Activated CD8-positive, alpha-beta memory T cell treated with anti-CD3 and anti-CD28 coated beads, Interleukin-2, amount 50 U/mL, for 48 hours (primary cell): ENCODE results near the gene SYT3.

Experiments
- DNase-seq: peaks from one replicate; pipeline ENCODE4 v3.0.0-alpha.2; 2020

SYT3 gene

GRCh38 chr19:50661766-50662650 lies 22.3 kb upstream of the SYT3 start:
- no peak for DNase-seq

DNA sequence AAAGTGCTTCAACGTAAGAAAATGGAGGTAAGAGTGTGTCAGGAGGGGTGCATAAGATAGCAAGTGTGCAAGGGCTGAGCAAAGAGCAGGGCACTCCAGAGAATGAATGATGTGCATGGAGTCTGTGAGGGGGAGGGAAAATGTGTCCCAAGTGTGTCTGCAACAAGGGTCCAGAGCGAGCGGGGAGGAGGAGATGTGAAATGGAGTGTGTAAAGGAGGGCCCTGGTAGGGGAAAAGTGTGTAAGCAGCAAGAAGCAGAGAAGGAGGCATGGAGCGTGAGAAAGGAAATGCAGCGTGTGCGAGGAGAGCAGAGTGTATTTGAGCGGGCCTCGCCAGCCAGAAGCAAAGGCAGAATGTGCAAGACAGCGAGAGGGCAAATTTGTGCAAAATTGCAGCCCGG lies 21.3 kb upstream of the SYT3 start:
- DNase-seq = no peak

- DNase-seq = no peak
These were observed 20.3 kb upstream of the SYT3 start for GRCh38 chr19:50660088-50660366.

DNA sequence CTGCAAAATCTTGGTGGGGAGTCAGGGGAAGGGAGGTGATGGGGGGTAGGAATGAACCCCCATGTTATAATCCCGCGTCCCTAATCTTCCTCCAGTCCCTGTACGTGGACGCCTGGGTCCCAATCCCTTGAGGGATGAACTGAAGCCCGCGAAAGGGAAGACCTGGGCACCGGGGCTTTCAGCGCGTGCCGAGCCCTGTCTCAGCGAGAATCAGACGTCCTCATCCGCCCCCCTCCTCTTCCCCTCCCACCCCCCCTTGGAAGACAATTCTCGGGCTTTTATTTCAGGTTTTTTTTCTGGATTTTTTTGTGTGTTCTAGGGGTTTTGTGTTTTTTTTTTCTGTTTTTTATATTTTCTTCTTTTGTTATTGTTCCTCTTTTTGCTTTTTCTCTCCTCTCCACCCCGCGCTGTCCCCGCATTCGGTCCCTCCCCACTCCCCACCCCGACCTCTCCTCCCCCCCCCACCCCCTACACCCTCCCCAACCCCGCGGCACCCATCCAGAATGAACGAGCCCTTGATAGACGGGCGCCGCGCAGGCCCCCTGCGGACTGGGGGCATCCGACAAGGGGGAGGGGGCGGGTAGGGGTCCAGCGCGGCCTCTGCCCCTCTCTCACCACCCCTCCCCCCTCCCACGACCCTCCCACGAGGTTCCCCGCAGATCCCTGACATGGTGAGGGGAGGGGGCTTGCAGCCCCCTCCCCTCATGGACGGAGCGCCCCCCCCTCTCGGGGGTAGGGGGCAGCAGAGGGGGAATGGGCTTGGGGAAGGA lies 19.8 kb upstream of the SYT3 start:
- DNase-seq = no peak

DNA sequence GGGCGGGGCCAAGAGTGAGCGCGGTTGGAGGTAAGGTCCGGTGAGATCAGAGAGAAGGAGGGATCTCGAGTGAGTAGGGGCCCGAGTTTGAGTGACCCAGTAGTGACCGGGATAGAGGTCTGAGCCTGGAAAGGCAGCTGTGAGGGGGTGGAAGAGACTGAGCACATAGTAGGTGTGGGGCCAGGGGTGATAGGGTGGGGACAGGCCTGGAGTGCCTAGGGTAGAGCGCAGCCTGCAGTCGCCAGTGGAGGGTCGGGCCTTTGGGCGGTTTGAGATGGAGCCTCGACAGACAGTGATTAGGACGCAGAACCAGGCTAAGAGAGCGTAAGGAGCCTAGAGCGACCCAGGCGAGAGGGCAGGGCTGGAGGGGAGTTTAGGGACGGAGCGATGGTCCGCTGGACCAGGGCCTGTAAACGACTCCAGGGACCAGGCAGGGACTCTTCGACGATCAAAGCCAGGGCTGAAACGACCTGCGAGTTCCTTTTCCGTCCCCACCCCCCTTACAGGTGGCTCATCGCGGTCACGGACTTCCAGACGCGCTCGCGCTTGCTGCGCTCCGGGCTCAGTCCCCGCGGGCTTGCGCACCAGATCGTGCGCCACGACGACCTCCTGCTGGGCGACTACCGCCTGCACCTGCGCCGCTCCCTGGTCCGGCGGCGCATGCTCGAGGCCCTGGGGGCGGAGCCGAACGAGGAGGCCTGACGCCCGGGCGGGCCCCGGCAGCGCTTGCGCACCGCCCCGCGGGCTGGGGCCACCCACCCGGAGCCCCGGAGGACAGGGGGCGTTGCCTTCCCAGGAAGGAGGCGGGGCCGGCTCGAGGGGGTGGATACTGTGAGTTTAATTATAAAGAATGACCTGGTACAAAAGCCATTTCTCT lies 19.0 kb upstream of the SYT3 start:
- peak; percentile 87 for DNase-seq

DNA sequence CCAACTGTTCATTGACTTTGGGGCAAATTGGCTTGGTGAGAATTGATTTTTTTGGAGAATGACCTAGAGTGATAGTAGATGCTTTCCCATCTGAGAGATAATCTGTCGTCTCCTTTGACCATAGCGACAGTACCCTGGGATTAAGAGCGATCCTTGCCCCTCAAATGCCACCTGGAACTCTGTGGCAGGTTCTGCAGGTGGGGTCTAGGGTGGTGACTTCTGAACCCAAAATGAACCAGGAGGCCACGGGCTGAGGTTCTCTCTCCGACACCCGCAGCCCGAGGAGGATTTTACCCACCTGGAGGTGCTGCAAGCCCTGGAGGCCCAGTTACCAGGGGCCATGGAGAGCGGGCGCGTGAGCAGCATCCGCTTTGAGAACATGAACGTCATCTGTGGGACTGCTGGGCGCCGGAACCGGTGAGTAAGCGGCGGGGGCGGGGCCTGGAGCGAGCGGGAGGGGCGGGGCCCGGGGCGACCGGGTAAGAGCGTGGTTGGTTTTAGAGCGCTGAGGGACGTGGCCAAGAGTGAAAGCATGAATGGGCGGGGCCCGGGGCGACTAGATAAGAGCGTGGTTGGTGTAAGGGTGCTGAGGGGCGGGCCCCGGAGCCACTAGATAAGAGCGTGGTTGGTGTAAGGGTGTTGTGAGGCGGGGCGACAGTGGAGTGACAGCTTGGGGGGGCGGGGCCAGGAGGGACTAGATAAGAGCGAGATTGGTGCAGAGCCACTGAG lies 18.2 kb upstream of the SYT3 start:
- DNase-seq = peak; percentile 93

DNA sequence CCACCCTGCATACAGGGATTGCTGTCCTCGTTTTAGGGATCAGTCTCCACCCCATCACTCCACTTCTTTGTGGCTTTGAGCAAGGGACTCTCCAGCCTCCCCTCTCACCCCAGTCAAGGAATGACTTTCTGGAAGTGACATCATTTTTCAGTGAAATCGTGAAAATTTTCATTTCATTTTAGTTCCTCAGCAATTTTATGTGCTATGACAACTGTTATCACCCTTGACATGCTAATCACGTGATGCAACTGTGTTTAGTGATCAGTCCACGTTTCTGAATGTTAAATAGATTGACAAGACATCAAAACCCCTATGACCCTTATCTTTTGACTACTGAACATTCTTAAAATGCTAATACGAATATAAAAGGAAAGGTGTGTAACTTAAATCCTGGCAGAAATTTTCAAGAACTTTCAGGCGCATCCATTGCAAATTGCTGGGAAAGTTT lies 17.6 kb upstream of the SYT3 start:
- DNase-seq = no peak

DNA sequence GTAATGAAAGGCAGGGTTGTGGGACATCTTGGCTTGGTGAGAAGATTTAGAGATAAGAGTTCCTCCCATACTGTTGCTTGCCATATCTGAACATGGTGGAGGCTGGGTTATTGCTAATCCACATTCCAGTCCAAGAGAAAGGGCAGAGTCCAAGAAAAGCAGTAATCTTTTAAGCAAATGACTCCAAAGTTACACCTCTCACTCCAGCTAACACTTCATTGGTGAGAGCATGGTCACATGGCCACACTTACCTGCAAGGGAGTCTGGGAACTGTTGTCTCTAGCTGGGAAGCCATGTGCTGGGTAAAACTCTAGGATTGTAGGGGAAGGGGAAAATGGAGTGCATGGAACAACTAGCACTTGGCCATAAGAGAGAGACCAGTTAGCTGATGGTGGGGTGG lies 15.2 kb upstream of the SYT3 start:
- no peak for DNase-seq

GRCh38 chr19:50652722-50653121 lies 13.0 kb upstream of the SYT3 start:
- DNase-seq = no peak

- no peak for DNase-seq
These were observed 11.5 kb upstream of the SYT3 start for GRCh38 chr19:50651174-50651573.

DNA sequence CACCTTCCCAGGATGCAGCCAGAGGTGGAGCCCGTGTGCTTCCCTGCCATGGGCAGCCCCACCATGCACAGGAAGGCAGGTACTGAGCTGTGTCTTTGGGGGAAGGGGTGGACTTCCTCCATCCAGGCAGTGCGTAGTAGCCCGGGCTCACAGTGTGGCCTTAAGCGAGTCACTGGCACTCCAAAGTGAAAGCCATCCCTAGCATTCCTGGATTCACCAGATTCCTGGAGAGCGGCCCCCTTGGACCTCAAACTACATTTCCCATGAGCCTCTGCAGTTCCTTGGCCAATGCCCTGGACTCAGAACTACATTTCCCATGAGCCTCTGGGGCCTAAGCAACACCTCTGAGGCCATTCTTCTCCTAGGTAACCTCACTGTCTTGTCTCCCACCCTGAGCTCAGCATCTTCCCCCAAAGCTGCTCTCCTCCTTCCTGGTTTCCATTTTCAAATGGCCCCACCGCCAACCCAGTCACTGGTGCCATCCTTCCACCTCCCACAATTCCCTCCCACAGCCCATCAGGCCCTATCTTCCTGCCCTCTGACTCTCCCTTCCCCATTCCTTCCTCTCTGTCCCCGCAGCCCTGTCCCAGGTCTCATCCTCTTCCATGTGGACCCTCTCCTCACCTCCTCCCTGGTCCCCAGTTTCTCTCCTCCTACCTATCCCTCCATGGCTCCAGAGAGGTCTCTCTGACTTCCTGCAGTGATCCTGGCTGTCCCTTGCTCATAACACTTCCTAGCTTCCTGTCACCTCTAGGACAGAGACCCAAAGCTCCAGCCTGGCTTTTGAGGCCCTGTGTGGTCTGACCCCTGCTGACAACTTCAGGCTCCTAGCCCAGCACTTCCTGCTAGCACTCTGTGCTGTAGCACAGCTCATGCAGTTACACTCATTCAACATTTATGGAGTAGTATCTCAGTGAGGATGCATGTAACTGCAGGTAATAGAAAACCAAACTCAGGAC lies 10.0 kb upstream of the SYT3 start, which contains the start of gene C19orf81:
TSS of gene C19orf81 (plus strand) at position 13 of the 959 bp plus-strand sequence. CDS start at position 13, 0 bp downstream.
- no peak for DNase-seq

DNA sequence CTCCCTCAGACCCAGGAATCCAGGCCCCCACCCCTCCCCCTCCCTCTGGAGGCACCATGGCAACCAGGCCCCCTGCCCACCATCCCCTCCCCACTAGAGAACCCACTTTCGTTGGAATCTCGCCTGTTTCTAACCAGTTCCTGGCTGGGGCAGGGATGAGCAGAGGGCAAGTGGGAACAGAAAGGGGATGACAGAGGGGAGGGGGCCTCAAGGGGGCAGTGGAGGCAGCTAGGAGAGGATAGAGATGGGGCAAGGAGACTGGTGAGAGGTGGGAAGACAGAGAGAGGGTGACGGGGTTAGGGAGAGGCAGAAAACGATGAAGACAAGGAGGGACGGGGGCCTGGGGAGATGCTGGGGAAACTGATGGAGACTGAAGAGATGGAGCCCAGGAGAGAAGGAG lies 9.0 kb upstream of the SYT3 start:
- no peak for DNase-seq

DNA sequence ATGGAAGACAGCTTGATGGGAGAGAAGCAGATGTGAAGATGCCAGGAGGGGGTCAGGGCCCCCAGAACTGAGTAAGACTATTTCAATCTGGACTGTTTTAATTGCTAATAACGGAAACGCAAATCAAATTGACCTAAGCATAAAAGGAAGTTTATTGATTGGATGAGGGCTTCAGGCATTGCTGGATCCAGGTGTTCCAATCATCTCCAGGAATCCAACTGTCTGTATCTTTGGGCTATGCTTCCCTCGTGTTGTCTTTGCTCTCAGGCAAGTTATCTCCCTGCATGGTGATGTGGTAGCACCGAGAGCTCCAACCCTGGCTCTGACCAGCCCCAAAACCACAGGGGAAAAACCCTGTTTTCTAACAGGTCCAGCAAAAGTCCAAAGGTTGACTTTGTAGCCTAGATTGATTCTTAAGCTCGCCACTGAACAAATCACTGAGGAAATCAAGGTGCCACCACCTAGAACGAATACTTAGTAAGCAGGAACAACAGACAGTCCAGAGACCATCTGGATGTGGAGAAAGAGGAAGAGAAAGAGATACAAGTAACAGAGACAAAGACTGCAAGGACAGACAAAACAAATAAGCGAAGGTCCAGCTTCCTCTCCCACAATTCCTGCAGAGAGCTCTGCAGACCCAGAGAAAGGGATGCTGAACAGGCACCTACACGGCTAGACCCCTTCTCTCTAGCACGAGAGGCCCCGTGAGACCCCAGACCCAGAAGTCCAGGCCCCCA lies 8.4 kb upstream of the SYT3 start:
- DNase-seq = no peak

DNA sequence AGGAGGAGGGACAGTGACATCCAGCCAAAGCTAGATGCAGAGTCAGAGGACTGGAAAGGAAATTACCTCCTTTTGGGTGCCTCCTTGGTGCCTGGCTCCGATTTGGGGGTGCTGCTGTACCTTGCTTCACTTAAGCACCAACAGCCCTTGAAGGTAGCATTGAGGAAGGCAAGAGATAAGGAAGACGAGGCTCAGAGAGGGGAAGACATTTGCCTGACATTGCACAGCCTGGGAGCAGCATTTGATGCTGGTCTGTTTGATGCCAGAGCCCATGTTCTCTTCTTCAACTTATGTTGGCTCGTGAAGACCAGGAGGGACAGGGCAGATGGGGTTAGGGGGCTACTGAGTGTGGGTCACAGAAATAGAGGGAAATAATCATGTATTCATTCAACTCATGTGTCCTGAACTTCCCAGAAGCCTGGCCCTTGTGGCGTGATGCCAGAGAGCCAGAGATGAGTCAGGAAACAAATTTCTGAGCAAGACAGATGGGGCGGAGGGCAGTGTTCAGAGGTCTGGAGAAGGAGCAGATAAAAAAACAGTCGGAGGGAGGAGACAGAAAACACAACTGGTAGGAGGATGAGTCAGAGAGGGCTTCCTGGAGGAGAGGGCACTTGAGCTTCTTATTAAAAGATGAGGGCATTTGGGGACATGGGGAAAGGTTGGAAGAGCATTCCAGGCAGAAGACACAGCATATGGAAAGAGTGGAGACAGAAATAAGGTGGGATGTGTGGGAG lies 6.6 kb upstream of the SYT3 start:
- no peak for DNase-seq

GRCh38 chr19:50645107-50645506 lies 5.4 kb upstream of the SYT3 start:
- no peak for DNase-seq

DNA sequence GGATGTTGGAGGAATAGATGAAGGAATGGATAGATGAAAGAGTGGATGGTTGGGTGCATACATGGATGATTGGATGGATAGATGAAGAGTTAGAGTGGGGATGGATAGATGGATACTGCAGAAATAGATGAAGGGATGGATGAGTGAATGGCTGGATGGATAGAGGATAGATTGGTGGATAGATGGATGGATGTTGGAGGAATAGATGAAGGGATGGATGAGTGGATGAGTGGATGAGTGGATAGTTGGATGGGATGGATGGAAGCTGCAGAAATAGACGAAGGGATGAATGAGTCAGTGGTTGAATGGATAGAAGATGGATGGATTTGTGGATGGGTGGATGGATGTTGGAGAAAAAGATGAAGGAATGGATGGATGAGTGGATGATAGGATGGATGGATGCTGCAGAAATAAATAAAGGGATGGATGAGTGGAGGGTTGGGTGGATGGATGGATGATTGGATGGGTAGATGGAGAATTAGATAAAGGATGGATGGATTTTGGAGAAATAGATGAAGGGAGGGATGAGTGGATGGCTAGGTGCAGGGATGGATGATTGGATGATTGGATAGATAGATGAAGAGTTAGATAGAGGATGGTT lies 4.7 kb upstream of the SYT3 start:
- no peak for DNase-seq

DNA sequence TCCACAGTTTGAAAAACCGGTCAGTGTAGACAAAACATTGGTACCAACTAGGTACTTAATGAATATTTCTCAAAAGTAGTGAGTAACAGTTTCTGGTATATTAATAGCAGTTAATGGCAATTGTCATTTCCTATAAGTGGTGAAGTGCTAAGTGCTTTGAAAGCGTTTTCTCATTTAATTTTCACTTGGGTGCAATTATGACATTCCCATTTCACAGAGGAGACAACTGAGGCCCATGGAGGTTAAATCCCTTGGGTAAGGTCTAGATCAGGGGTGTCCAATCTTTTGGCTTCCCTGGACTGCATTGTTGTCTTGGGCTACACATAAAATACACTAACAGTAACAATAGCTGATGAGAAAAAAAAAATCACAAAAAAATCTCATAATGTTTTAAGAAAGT lies 687 bp upstream of the SYT3 start:
- DNase-seq = no peak

DNA sequence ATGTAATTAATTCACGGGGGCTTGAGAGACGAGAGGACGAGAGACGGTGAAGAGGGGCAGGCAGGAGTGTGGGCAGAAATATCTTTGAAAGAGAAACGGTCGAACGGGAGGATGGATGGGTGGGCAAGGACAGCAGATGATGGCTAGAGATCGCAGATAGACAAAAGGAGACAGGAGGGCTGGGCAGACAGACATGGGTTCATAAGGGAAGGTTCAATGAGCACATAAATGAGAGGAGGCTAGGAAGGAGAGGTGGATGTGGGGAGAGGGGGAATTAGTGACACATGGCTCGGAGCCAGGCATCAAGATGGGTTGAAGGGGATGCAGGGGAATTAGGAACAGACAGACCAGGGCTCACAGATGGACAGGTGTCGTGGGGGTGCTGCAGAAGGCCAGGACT lies 1.1 kb downstream of the SYT3 start:
- no peak for DNase-seq

DNA sequence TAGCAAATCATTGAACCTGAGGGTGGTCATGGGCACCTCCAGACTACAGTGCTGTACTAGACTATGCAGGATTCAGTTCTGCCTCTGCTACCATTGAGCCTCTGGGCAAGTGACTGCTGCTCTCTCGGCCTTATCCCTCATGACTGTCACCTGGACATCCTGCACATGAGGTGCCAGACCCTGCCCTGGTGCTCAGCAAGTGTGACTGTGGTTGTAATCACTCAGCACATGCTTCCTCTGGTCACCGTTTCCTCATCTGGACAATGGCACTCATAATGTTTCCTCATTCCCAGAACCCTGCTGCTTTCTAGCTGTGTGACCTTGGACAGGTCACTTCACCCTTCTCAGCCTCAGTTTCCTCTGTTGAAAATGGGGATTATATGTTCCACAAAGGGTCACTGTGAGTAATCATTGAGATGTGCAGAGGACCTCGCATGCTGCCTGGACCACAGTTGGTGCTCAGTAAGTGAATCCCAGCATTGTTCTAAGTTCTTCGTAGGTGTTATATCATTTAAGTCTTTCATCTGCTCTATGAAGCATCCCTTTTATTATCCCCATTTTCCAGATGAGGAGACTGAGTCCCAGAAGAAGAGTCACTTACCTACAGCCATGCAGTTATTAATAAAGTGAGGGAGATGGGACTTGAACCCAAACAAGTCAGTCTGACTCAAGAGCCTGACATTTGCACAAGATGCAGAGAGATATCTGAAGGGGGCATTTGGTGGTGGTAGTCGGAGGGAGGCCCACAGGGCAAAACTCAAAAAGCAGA lies 3.2 kb downstream of the SYT3 start:
- no peak for DNase-seq
